Vagina (tissue), 2 donors: ENCODE results near the gene ZNF816. TPM values are rescaled to one million over a fixed set of nuclear protein-coding genes. Genes with fewer than 3 reads are reported as not detected.
A peak's percentile ranks its signal among the peaks of the same experiment; 100 is the strongest.

Experiments
- DNase-seq, 2 donors: peaks; one replicate each; pipeline ENCODE4 v3.0.0-alpha.2; 2017; ENCODE audit errors: extremely low spot score in 2 of 2
- H3K27ac ChIP-seq: fragments of 200-600 bp; sonication (generic); one replicate; pipeline ENCODE4 v1.5.1; 2019
- H3K27me3 ChIP-seq: fragments of 200-600 bp; sonication (generic); one replicate; pipeline ENCODE4 v1.5.1; 2019
- H3K36me3 ChIP-seq, 2 donors: fragments of 200-600 bp; sonication (generic); one replicate each; pipeline ENCODE4 v1.5.1; 2017 to 2019
- H3K4me1 ChIP-seq: fragments of 200-600 bp; sonication (generic); one replicate; pipeline ENCODE4 v1.5.1; 2019
- H3K4me3 ChIP-seq, 2 donors: fragments of 200-600 bp; sonication (generic); 1 replicate in 1 of 2; 2 replicates in 1 of 2; pipeline ENCODE4 v1.5.1; 2016 to 2019
- H3K9me3 ChIP-seq: fragments of 200-600 bp; sonication (generic); one replicate; pipeline ENCODE4 v1.5.1; 2019
- POLR2A ChIP-seq, 2 donors: fragments of 450-650 bp; IDR thresholded peaks; one replicate each; pipeline ENCODE4 v1.6.1; 2017; ENCODE audit warnings: antibody characterized with exemption in 2 of 2, mild to moderate bottlenecking in 2 of 2, moderate library complexity in 2 of 2
- POLR2AphosphoS5 ChIP-seq, 2 donors: sonication (generic); formaldehyde crosslinking; IDR thresholded peaks; one replicate each; pipeline ENCODE4 v1.9.0; 2017; ENCODE audit warnings: antibody characterized with exemption in 2 of 2, mild to moderate bottlenecking in 2 of 2, low read depth in 1 of 2; ENCODE audit not compliant: insufficient read depth in 1 of 2
- intact Hi-C: fragments of 100-400 bp; cut with DNase I; formaldehyde crosslinking; loops from one replicate; pipeline ENCODE4 v1.15.1; 2023
- total RNA-seq: library from RNA; depleted of rRNA; stranded (reverse); fragments of >200 nt; gene quantifications from one replicate; pipeline ENCODE4 v1.2.3, GENCODE V29; 2016
- TF ChIP-seq, protein P1 (sequence below), 3 experiments: fragments of 450-650 bp in 2 of 3; fragments of 200-600 bp in 1 of 3; sonication (generic) in 1 of 3; IDR thresholded peaks; one replicate each; pipeline ENCODE4 v1.5.1; 2017 to 2019; ENCODE audit warnings: antibody characterized with exemption in 3 of 3, mild to moderate bottlenecking in 2 of 3, moderate library complexity in 2 of 3

Gene ZNF816
- total RNA-seq = 9.6 TPM

DNA sequence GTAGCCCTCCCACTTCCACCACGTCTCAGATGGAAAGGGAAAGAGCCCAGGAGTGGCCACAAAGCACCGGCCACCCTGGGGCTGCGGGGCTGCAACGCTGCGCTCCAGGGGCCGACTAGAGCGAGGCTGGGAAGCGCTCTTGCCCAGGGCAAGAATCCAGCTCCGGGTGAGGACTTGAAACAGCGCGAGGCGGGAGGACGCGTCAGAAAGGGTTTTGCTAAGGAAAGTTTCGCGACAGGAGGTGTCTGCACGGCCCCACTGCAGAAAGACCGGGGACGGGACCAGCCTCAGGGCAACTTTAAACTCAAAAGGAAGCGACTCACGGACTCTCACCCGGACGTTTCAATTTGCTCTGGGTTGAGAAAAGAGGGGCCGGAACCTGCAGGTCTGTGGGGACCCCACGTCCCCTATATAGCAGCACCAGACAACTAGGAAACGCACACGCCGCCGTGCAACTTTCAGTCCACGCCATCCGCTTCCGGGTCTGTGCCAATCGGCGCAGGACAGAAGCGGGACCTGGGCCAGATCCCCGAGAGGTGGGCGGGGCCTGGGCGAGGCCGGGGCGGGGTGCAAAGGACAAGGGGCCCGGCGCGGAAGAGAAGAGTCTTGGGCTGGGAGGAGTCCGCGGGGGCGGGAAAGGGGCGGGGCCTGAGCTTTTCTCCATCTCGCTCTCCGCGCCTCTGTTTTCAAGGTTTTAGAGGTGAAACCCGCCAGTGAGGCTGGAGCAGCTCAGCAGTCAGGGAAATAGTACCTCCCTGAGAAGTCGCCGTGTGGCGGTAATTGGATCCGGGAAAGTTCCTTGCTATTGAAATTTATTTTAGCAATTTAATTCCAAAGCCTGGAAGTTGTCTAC is at the start of gene ZNF816:
TSS of gene ZNF816 (minus strand) at position 488 of the 853 bp plus-strand sequence. CDS start 6,792 bp downstream, outside the sequence.
- H3K27me3 ChIP-seq = no peaks in the 10 kb centered on the region
- intact Hi-C loops = no loop called here
- peak within 1 kb of the TSS; percentile 60 to 65 for H3K4me3 ChIP-seq
- peaks cover 35% of the 10 kb centered on the region for H3K4me1 ChIP-seq
- H3K9me3 ChIP-seq = no peaks in the 10 kb centered on the region
- DNase-seq = peak in 1 of 2 donors; percentile 96
- peaks cover 0 to 14% of the 10 kb centered on the region in 2 donors for H3K36me3 ChIP-seq
- TF ChIP-seq, protein P1, sequence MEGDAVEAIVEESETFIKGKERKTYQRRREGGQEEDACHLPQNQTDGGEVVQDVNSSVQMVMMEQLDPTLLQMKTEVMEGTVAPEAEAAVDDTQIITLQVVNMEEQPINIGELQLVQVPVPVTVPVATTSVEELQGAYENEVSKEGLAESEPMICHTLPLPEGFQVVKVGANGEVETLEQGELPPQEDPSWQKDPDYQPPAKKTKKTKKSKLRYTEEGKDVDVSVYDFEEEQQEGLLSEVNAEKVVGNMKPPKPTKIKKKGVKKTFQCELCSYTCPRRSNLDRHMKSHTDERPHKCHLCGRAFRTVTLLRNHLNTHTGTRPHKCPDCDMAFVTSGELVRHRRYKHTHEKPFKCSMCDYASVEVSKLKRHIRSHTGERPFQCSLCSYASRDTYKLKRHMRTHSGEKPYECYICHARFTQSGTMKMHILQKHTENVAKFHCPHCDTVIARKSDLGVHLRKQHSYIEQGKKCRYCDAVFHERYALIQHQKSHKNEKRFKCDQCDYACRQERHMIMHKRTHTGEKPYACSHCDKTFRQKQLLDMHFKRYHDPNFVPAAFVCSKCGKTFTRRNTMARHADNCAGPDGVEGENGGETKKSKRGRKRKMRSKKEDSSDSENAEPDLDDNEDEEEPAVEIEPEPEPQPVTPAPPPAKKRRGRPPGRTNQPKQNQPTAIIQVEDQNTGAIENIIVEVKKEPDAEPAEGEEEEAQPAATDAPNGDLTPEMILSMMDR (IDR thresholded peaks at IDR 0.05) = no peak
- peak in 1 of 2 donors; percentile 48 for TF ChIP-seq POLR2A (IDR thresholded peaks at IDR 0.05)
- peak; percentile 86 to 90 for TF ChIP-seq POLR2AphosphoS5 (IDR thresholded peaks at IDR 0.05; ENCODE audit: insufficient read depth in 1 of 2, low read depth in 1 of 2)
- peak within 1 kb of the TSS; percentile 83 for H3K27ac ChIP-seq

DNA sequence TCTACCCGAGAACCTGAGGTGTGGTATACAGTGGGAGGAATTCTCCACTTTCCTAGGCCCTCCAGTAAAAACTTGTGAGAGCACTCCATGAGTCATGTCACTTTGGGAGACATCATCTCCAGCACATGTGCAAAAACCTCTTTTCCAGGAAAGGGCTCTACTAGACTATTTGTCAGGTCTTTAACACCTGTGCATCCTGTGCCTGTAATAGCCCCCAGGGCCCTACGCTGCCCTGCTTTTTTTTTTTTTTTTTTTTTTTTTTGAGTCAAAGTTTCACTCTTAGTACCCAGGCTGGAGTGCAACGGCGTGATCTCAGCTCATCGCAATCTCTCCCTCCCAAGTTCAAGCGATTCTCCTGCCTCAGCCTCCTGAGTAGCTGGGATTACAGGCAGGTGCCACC is 49.3 kb upstream of the ZNF816 start:
- H3K9me3 ChIP-seq = no peaks in the 10 kb centered on the region
- no peak overlapping the region for H3K4me3 ChIP-seq
- H3K27me3 ChIP-seq = no peaks in the 10 kb centered on the region
- TF ChIP-seq POLR2A (IDR thresholded peaks at IDR 0.05) (no peak), POLR2AphosphoS5 (IDR thresholded peaks at IDR 0.05; ENCODE audit: insufficient read depth in 1 of 2, low read depth in 1 of 2) (no peak)
- no peak overlapping the region for H3K27ac ChIP-seq
- intact Hi-C loops = no loop called here
- H3K36me3 ChIP-seq = no peaks in the 10 kb centered on the region
- no peaks in the 10 kb centered on the region for H3K4me1 ChIP-seq
- no peak for DNase-seq

DNA sequence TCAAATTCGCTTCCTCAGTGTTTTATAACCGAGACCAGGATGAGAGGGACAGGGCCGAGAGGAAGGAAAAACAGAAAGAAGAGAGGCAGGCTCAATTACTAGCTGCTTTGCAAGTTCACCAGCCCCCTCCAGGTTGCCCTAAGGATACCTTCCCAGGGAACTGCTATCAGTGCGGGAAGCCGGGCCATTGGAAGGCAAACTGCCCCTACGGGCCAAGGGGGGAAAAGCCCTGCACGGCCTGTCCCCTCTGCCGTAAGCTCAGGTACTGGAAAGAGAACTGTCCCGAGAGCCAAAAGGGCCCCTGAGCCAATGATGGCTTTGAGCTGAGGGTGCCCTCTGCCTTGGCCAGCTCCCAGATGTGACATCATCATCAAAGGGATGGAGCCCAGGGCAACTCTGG is 47.8 kb upstream of the ZNF816 start:
- DNase-seq = no peak
- H3K9me3 ChIP-seq = no peaks in the 10 kb centered on the region
- intact Hi-C loops = no loop called here
- H3K4me3 ChIP-seq = no peak overlapping the region
- no peaks in the 10 kb centered on the region for H3K36me3 ChIP-seq
- H3K27ac ChIP-seq = no peak overlapping the region
- H3K4me1 ChIP-seq = no peaks in the 10 kb centered on the region
- no peaks in the 10 kb centered on the region for H3K27me3 ChIP-seq
- TF ChIP-seq POLR2AphosphoS5 (IDR thresholded peaks at IDR 0.05; ENCODE audit: insufficient read depth in 1 of 2, low read depth in 1 of 2) = no peak
- TF ChIP-seq, protein P1 (IDR thresholded peaks at IDR 0.05) = no peak
- no peak for TF ChIP-seq POLR2A (IDR thresholded peaks at IDR 0.05)

DNA sequence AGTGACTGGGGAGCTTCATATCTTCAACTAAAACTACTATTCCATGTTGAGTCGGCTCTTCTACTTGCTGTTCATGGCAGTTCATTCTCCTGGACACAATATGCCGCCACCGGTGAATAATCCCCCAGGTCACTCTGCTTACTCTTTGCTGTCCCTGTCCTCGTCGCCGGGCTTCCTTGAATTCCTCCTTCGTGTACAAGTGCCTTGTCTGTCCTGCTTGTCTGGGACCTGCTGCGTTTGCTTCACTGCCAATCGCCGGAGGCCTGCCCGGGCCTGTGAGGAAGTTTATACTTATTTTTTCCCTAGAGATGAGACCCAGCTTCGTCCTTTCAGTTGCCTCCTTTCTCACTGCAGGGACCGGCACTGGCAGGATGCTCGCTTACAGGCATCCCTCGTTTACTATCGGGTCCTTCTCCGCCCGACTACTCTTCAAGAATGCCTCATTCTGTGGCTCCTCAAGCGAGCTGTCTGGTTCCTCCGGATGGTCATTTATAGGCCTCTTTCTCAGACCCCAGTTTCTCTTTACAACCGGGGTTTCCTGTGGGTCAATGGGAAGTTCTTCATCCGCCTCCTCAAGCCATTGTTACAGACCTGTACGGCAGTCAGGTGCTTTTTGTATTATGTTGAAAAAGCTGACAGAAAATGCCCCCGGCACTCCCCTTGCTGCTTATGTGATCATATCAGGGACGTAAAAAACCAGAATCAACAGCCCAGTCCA is 45.5 kb upstream of the ZNF816 start:
- H3K9me3 ChIP-seq = no peaks in the 10 kb centered on the region
- intact Hi-C loops = no loop called here
- no peak overlapping the region for H3K27ac ChIP-seq
- H3K27me3 ChIP-seq = no peaks in the 10 kb centered on the region
- no peak overlapping the region for H3K4me3 ChIP-seq
- TF ChIP-seq POLR2A (IDR thresholded peaks at IDR 0.05) (no peak), POLR2AphosphoS5 (IDR thresholded peaks at IDR 0.05; ENCODE audit: insufficient read depth in 1 of 2, low read depth in 1 of 2) (no peak)
- TF ChIP-seq, protein P1 (IDR thresholded peaks at IDR 0.05) = no peak
- no peaks in the 10 kb centered on the region for H3K36me3 ChIP-seq
- no peak for DNase-seq
- no peaks in the 10 kb centered on the region for H3K4me1 ChIP-seq

DNA sequence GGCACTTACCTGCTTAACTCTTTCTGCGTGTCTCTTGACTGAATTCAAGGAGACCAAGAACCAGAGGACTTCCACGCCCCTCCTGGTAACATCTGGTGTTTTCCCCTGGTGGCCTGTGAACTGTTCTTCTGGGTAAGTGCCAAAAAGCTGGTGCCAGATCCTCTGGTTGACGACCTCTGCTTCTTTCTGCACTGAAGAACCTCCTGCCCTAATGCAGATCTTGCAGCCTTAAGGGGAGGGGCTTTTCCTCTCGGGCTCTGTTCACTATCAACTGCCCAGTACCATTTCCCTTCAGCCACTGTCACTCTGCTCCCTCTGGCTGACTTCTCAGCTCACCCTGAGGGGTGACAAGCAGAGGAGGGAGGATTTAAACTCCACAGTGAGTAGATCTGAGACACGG is 44.9 kb upstream of the ZNF816 start:
- H3K4me3 ChIP-seq = no peak overlapping the region
- no peaks in the 10 kb centered on the region for H3K36me3 ChIP-seq
- TF ChIP-seq POLR2A (IDR thresholded peaks at IDR 0.05) = no peak
- no peak for TF ChIP-seq POLR2AphosphoS5 (IDR thresholded peaks at IDR 0.05; ENCODE audit: insufficient read depth in 1 of 2, low read depth in 1 of 2)
- TF ChIP-seq, protein P1 (IDR thresholded peaks at IDR 0.05) = no peak
- no peaks in the 10 kb centered on the region for H3K4me1 ChIP-seq
- no peaks in the 10 kb centered on the region for H3K9me3 ChIP-seq
- no peak overlapping the region for H3K27ac ChIP-seq
- H3K27me3 ChIP-seq = no peaks in the 10 kb centered on the region
- no peak for DNase-seq
- intact Hi-C loops = no loop called here
